Erythroblast (primary cell): Measurements from ENCODE around the gene ATRIP.
A peak's percentile ranks its signal among the peaks of the same experiment; 100 is the strongest.

Source experiments
- DNase-seq, 2 experiments: peaks; one replicate each; lab custom pipeline; 2025; lab: John Stamatoyannopoulos, UW
- GATA1 ChIP-seq: IDR thresholded peaks from 2 replicates; pipeline ENCODE4 v1.6.1; 2011; ENCODE audit warnings: low read depth, mild to moderate bottlenecking, control low read depth, low read length, moderate library complexity
- POLR2A ChIP-seq: IDR thresholded peaks from 2 replicates; pipeline ENCODE4 v1.6.1; 2011; ENCODE audit warnings: mild to moderate bottlenecking, low read length

Gene ATRIP

GRCh38 chr3:48486952-48487351 is 40.4 kb downstream of the ATRIP start:
- DNase-seq, result no peak
- no peak for TF ChIP-seq POLR2A
- TF ChIP-seq GATA1, result no peak

- no peak for DNase-seq
- TF ChIP-seq POLR2A, result no peak
These were observed 46.1 kb downstream of the ATRIP start for GRCh38 chr3:48492461-48493202.

GRCh38 chr3:48493203-48493501 is 46.6 kb downstream of the ATRIP start:
- no peak for DNase-seq
- TF ChIP-seq GATA1, result no peak

GRCh38 chr3:48500656-48501055 is 54.1 kb downstream of the ATRIP start:
- TF ChIP-seq GATA1 (no peak), POLR2A (no peak)
- DNase-seq, result no peak

- TF ChIP-seq GATA1 (no peak), POLR2A (no peak)
- DNase-seq, result no peak
These were observed 54.7 kb downstream of the ATRIP start for GRCh38 chr3:48501196-48501595.

GRCh38 chr3:48502121-48502520 is 55.6 kb downstream of the ATRIP start:
- DNase-seq, result no peak
- TF ChIP-seq GATA1 (no peak), POLR2A (no peak)

- DNase-seq, result peak in 1 of 2 experiments; percentile 53
- TF ChIP-seq GATA1, result no peak
- TF ChIP-seq POLR2A, result no peak
These were observed 56.2 kb downstream of the ATRIP start for GRCh38 chr3:48502728-48503168.

GRCh38 chr3:48503401-48504050 is 57.0 kb downstream of the ATRIP start:
- TF ChIP-seq POLR2A, result peak; percentile 67
- TF ChIP-seq GATA1, result no peak
- DNase-seq, result peak; percentile 84

- no peak for TF ChIP-seq POLR2A
- no peak for TF ChIP-seq GATA1
- peak; percentile 70 to 82 for DNase-seq
These were observed 57.8 kb downstream of the ATRIP start, which contains the start of gene SHISA5 for GRCh38 chr3:48504051-48504946. Gene SHISA5 (minus strand): TSS chr3:48504174. CDS start chr3:48504094, 80 bp downstream.

- no peak for DNase-seq
- TF ChIP-seq GATA1 (no peak), POLR2A (no peak)
These were observed 58.6 kb downstream of the ATRIP start for GRCh38 chr3:48505146-48505545.

GRCh38 chr3:48505968-48506504 is 59.5 kb downstream of the ATRIP start:
- DNase-seq, result peak; percentile 58 to 71
- TF ChIP-seq POLR2A (no peak), GATA1 (no peak)

- TF ChIP-seq POLR2A (no peak), GATA1 (no peak)
- DNase-seq, result peak; percentile 77 to 81
These were observed 60.9 kb downstream of the ATRIP start for GRCh38 chr3:48507256-48508061.

GRCh38 chr3:48511551-48511950 is 65.0 kb downstream of the ATRIP start:
- DNase-seq, result no peak
- TF ChIP-seq GATA1 (no peak), POLR2A (no peak)
